ENCODE results near the gene IL32. TPM values are rescaled to one million over a fixed set of nuclear protein-coding genes. Genes with fewer than 3 reads are reported as not detected.

IL32 gene
- total and polyA plus RNA-seq, 7 donors: 90.5 to 749 (median 192) TPM

GRCh38 chr16:3032624-3033023 is 32.8 kb upstream of the IL32 start:
- 33 to 45% (median 36%) methylated on average over 7 of the region's 7 CpGs for WGBS, 3 donors
- Histone ChIP-seq H3K27ac (no peak overlapping the region), H3K36me3 (ENCODE audit: insufficient read depth in 1 of 2, low read depth in 1 of 2) (no peaks in the 10 kb centered on the region), H3K9me3 (no peaks in the 10 kb centered on the region), H3K4me3 (no peak overlapping the region), H3K4me1 (peaks cover 8% of the 10 kb centered on the region), H3K27me3 (ENCODE audit: insufficient read depth in 3 of 3, low read length in 2 of 3) (peaks cover 0 to 83% (median 32%) of the 10 kb centered on the region in 3 donors)
- DNase-seq (no peak), ATAC-seq (no peak)
- intact Hi-C loops (cut with DNase I): no loop called here
- no peak for TF ChIP-seq CTCF (IDR thresholded peaks at IDR 0.05)

- intact Hi-C loops (cut with DNase I): no loop called here
- 32 to 37% (median 33%) methylated on average over 16 to 19 of the region's 19 CpGs for WGBS, 3 donors
- Histone ChIP-seq H3K27ac (no peak overlapping the region), H3K4me1 (no peaks in the 10 kb centered on the region), H3K4me3 (no peak overlapping the region), H3K36me3 (ENCODE audit: insufficient read depth in 1 of 2, low read depth in 1 of 2) (no peaks in the 10 kb centered on the region), H3K9me3 (no peaks in the 10 kb centered on the region), H3K27me3 (ENCODE audit: insufficient read depth in 3 of 3, low read length in 2 of 3) (peaks cover 0 to 87% (median 31%) of the 10 kb centered on the region in 3 donors)
- no peak for ATAC-seq
- no peak for DNase-seq
- TF ChIP-seq CTCF (IDR thresholded peaks at IDR 0.05): no peak
Measured at GRCh38 chr16:3035289-3035971, 30.0 kb upstream of the IL32 start.

GRCh38 chr16:3035972-3036725 is 29.3 kb upstream of the IL32 start:
- Histone ChIP-seq H3K27ac (no peak overlapping the region), H3K27me3 (ENCODE audit: insufficient read depth in 3 of 3, low read length in 2 of 3) (peaks cover 0 to 79% (median 27%) of the 10 kb centered on the region in 3 donors), H3K4me1 (no peaks in the 10 kb centered on the region), H3K36me3 (ENCODE audit: insufficient read depth in 1 of 2, low read depth in 1 of 2) (no peaks in the 10 kb centered on the region), H3K4me3 (no peak overlapping the region), H3K9me3 (no peaks in the 10 kb centered on the region)
- intact Hi-C loops (cut with DNase I): no loop called here
- DNase-seq (no peak), ATAC-seq (no peak)
- WGBS, 3 donors: 2 to 3% (median 3%) methylated on average over 19 to 40 of the region's 40 CpGs
- TF ChIP-seq CTCF (IDR thresholded peaks at IDR 0.05): no peak

- peaks cover 0 to 80% (median 27%) of the 10 kb centered on the region in 3 donors for H3K27me3 ChIP-seq (ENCODE audit: insufficient read depth in 3 of 3, low read length in 2 of 3)
- H3K27ac ChIP-seq: no peak within 1 kb of the TSS
- WGBS, 3 donors: 7 to 16% (median 8%) methylated on average over 19 to 44 of the region's 44 CpGs
- no peaks in the 10 kb centered on the region for H3K9me3 ChIP-seq
- H3K4me3 ChIP-seq: no peak within 1 kb of the TSS
- no peak for DNase-seq
- no peaks in the 10 kb centered on the region for H3K4me1 ChIP-seq
- no peak for TF ChIP-seq CTCF (IDR thresholded peaks at IDR 0.05)
- intact Hi-C loops (cut with DNase I): no loop called here
- ATAC-seq: no peak
- no peaks in the 10 kb centered on the region for H3K36me3 ChIP-seq (ENCODE audit: insufficient read depth in 1 of 2, low read depth in 1 of 2)
Measured at GRCh38 chr16:3036726-3037315, 28.6 kb upstream of the IL32 start, which contains the start of gene BICDL2. Gene BICDL2 (minus strand): TSS chr16:3036944. CDS start chr16:3035496, 1,448 bp downstream.

Data from psoas muscle (tissue), 8 donors.